Sciatic nerve (tissue), 2 donors: Measurements from ENCODE around the gene ANK3. TPM values are rescaled to one million over a fixed set of nuclear protein-coding genes. Genes with fewer than 3 reads are reported as not detected.

Experiments
- ATAC-seq: fragments of 200-7000 bp; cut with Tn5 transposase; one replicate; pipeline ENCODE4 v1.9.1; 2020; ENCODE audit warnings: mild to moderate bottlenecking, moderate library complexity
- DNase-seq: peaks from one replicate; pipeline ENCODE4 v3.0.0-alpha.2; 2020; ENCODE audit warnings: low spot score
- intact Hi-C: fragments of 100-400 bp; cut with DNase I; formaldehyde crosslinking; loops from one replicate; pipeline ENCODE4 v1.14.2; 2022
- total RNA-seq: library from RNA; stranded (reverse); fragmentation: NEBNext Ultra II Directional; extraction: Animal tissue kit (Norgen Biotek cat#: 25700); gene quantifications from one replicate; pipeline ENCODE4 v1.2.1, GENCODE V29; 2021
- donor health status: DM: no; HTN: no; CAD: no.
- donor health status: DM: no; HTN: no; CAD: no.

ANK3 gene
- total RNA-seq, 1 donor from 2014 or later: 203 TPM

DNA sequence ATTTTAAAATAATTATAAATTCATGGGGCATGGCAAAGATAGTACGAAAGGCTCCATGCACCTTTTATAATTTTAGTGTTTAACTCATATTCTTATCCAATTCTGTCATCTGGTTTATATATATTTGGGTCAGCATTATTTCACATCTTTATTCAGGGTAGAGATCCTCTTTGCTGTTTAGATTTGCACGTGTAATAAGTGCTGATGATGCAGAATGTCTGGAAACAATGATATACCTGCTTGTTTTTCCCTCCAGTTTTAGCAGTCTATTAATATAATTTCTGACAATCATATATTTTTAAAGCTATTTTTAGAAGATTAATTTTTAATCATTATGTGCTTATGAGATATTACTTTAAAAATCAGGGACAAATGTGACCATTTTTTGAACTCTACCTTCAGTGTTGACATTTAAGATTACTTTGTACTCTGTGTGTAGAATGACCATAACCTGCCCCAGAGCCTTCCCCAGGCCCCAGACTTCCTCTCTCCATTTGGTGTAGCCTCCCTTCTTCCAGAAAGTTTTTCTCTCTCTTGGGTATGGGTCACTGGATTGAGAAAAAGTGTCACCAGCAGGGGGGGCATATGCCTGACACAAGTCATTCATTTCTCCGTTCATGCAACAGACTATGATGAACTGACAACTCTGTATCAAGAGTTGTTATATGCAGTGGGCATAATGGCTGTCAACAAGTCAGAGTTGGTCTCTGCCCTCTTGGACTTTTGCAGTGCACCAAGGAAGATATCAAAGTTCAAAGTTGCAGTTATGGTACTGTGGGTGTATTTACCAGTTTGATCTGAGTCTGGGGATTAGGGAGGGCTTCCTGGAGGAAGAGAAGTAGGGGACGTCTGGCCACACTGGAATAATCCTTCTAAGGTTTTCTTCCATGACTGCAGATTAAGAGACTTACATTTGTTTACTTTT, 290.7 kb downstream of the ANK3 start:
- DNase-seq (no peak), ATAC-seq (no peak)
- intact Hi-C loops: no loop called here

- intact Hi-C loops: no loop called here
- no peak for ATAC-seq
- no peak for DNase-seq
Measured at GRCh38 chr10:60096761-60097513, 292.7 kb downstream of the ANK3 start.

DNA sequence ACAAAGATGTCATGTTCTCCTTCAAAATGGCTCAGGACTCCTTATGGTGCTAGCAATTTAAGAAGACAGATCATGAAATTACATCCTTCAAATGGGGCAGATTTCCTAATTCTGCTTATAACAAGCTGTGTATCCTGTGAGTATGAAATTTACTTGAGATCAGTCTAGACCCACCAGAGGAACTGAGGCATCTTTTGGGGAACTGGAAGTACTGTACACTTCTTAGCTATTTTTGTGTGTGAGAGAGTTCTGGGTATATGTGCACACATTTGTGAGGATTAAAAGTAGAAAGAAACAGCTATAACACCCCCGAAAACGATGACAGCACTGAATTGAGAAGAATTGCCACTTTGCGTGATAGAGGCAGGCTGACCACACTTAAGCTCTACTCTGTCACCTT, 296.4 kb downstream of the ANK3 start:
- DNase-seq (no peak), ATAC-seq (peak; percentile 41)
- intact Hi-C loops: no loop called here

GRCh38 chr10:60086862-60087261, 302.8 kb downstream of the ANK3 start:
- ATAC-seq: no peak
- intact Hi-C loops: no loop called here

DNA sequence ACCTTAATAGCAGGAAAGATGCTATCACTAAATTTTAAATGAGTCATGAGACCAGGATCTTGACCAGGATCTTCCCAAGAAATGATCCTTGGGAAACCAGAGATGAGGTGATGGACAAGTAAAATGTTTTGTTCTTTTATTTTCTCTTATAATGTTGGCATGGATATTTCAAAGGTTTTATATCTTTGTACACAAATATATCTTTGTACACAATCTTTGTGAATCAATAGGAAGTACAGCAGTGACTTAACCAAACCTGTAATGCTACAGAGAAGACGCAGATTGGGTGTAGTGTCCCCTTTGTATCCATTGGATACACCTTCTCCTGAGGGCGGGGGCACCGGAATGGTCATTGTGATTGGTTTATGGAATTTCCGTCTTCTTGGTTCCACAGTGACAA, 303.3 kb downstream of the ANK3 start:
- DNase-seq: no peak
- ATAC-seq: no peak
- intact Hi-C loops: no loop called here

More at GRCh38 chr10:60086862-60087261, 302.8 kb downstream of the ANK3 start:
- no peak for DNase-seq

DNA sequence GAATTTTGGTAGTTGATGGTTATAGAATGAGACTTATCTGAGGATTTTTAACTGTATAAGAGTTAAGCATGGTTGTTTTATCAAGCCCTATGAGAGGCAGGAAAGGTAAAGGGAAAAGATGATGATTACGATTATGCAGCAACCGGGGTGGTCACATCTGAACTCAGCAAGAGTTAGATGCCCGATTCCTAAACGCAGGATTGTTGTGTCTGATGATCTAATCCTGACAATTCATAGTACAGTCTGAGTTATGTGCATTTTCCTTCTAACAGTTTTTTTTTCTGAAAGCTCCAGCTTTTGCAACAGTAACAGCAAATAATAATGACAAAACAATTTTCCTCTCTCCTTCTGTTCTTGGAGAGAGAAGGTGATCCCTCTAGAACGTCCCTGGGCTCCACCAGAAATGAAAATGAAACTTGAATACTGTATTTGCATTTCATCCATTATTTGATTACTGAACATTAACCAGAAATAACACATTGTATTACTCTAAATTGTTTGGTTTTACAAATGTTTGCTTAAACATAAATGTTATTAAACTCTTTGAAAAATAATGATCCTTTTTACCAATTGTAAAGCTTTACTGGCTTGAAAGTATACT, 306.8 kb downstream of the ANK3 start:
- no peak for DNase-seq
- ATAC-seq: no peak
- intact Hi-C loops: no loop called here

- ATAC-seq (no peak), DNase-seq (no peak)
- intact Hi-C loops: no loop called here
Measured at GRCh38 chr10:60082341-60082740, 307.3 kb downstream of the ANK3 start.

DNA sequence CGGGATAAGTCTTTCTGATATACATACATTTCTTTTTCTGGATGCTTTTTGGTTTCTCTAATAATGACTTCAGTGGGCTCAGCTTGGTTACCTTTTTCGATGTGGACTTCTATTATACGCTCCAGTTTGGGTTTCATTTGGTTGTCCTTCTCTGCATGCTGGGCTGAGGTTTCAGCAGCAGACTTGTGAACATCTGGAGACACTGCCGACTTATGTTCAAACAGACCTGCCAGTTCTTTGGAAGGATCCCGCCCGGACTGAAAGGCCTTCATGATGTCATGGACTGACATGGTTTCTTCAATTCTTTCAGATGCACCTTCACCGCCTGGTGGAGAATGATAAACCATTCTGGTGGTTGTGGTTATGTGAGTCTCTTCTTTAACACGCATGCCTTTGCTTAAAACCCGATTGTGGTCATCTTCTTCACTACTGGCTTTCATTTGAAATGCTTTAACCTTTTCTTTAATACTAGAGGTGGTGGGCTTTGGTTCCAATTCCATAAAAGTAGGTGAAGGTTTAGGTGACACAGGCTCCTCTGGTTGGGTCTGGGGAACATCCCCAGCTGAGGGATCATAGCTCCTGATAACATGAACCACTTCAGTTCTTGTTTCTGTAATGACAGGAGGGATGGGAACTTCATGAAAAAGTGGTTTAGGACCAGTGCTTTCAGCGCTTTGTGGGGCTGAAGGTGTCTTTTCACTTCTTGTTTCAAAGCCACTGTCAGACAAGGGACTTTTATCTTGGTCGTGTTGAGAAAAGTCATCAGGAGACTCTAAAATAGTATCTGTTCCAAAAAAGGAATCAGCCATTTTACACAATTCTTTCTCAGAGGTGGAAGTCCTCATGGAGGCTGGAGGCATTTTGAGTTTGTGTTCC, 315.7 kb downstream of the ANK3 start:
- intact Hi-C loops: no loop called here
- DNase-seq: no peak
- ATAC-seq: no peak

DNA sequence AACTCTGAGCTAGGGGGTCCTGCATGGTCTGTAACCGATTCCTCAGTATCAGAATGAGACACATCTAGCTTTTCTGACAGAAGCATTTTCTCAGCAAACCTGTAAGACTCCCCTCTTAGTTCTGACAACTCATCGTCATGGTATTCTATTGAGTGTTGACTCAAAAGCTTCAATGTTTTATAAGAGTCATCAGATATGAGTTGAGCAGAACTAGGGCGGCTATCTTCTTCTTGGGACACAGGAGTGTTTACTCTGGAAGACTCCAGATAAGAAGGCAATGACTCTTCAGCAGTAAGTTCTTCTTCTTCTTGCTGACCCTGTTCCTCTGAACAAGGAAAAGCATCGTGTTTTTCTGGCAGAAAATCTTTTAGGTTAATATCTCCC, 316.3 kb downstream of the ANK3 start:
- DNase-seq (no peak), ATAC-seq (no peak)
- intact Hi-C loops: no loop called here

- ATAC-seq (no peak), DNase-seq (no peak)
- intact Hi-C loops: no loop called here
Measured at GRCh38 chr10:60069311-60069710, 320.4 kb downstream of the ANK3 start.

DNA sequence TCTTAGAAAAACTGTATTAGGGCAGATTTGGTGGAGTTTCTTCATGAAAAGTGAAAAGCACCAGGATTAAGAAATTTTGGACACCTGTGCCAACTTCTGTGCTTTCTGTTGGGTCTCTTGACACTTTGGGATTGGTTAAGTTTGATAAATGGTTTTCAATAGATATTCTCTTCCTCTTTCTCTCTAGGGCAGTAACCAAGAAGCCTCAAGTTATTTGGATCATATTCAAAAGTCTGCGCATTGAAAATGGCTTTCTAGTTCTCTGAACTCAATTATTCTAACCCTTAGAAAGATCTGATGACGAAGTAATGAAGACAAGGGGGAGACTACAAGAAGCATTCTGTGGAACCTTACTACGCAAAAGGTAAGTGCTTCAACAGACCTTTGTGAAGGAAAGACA, 339.3 kb downstream of the ANK3 start:
- DNase-seq (no peak), ATAC-seq (no peak)
- intact Hi-C loops: no loop called here

GRCh38 chr10:60048091-60048501, 341.6 kb downstream of the ANK3 start:
- no peak for ATAC-seq
- no peak for DNase-seq
- intact Hi-C loops: no loop called here

- ATAC-seq: no peak
- intact Hi-C loops: no loop called here
- no peak for DNase-seq
Measured at GRCh38 chr10:60045571-60045970, 344.1 kb downstream of the ANK3 start.

- ATAC-seq: no peak
- intact Hi-C loops: no loop called here
- DNase-seq: no peak
Measured at GRCh38 chr10:60044971-60045370, 344.7 kb downstream of the ANK3 start.

- intact Hi-C loops: no loop called here
- ATAC-seq: no peak
- DNase-seq: no peak
Measured at GRCh38 chr10:60044242-60044641, 345.4 kb downstream of the ANK3 start.

- intact Hi-C loops: no loop called here
- DNase-seq (no peak), ATAC-seq (no peak)
Measured at GRCh38 chr10:60043561-60044241, 346.0 kb downstream of the ANK3 start.

GRCh38 chr10:60042914-60043313, 346.8 kb downstream of the ANK3 start:
- intact Hi-C loops: no loop called here
- ATAC-seq (no peak), DNase-seq (no peak)

DNA sequence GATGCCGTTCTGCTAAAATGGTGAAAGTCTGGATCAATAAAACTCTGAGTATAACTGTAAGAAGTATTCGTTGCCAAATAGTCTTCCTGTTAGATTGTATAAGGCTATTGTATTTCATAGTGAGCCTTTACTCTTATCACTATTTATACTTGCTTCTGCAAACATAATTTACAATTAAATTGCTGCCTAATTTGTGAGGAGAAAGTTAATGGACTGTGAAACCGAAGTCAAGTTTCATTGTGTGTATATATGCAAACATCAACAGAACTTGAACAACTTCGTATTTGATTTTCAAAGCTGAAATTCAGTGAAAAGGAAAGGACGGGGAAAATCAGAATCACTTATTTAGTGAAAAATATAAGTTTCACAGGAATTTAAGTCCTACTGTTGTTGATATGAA, 347.4 kb downstream of the ANK3 start:
- intact Hi-C loops: no loop called here
- ATAC-seq (no peak), DNase-seq (no peak)
